Neural cell (in vitro differentiated cells): ENCODE results near the gene SH2D1A. TPM values are rescaled to one million over a fixed set of nuclear protein-coding genes. Genes with fewer than 3 reads are reported as not detected.
"Not testable (repeated sequence)": the region's sequence is repeated elsewhere in the genome, so short reads cannot be mapped to it uniquely, and the experiment has no call there.

Source experiments
- H2AFZ ChIP-seq: fragments of 200-600, 300-800 bp; sonication (generic), shearing (Covaris generic); 2 replicates; pipeline ENCODE4 v1.6.0; 2014; ENCODE audit warnings: low read depth, mild to moderate bottlenecking, antibody characterized with exemption, low read length, moderate library complexity
- H3F3A ChIP-seq: fragments of 200-600 bp; shearing (Covaris generic); 2 replicates; pipeline ENCODE4 v1.6.1; 2016; ENCODE audit warnings: mild to moderate bottlenecking, moderate library complexity, mixed read lengths, antibody characterized with exemption, low read length; ENCODE audit not compliant: insufficient read depth, poor library complexity, severe bottlenecking
- H3K27ac ChIP-seq: fragments of 200-600, 300-800 bp; sonication (generic), shearing (Covaris generic); 2 replicates; pipeline ENCODE4 v1.5.1; 2014; ENCODE audit warnings: mild to moderate bottlenecking, low read length, moderate library complexity
- H3K27me3 ChIP-seq: fragments of 300-800, 200-600 bp; sonication (generic), shearing (Covaris generic); 2 replicates; pipeline ENCODE4 v1.6.0; 2014; ENCODE audit warnings: mild to moderate bottlenecking, low read depth, low read length, moderate library complexity; ENCODE audit not compliant: insufficient read depth
- H3K36me3 ChIP-seq: fragments of 300-800, 200-600 bp; sonication (generic), shearing (Covaris generic); 2 replicates; pipeline ENCODE4 v1.5.1; 2014; ENCODE audit warnings: mild to moderate bottlenecking, antibody characterized with exemption, low read length, moderate library complexity; ENCODE audit not compliant: insufficient read depth
- H3K4me2 ChIP-seq: fragments of 300-800, 200-600 bp; sonication (generic), shearing (Covaris generic); 2 replicates; pipeline ENCODE4 v1.6.0; 2014; ENCODE audit warnings: mild to moderate bottlenecking, low read length
- H3K4me3 ChIP-seq: fragments of 300-800, 200-600 bp; sonication (generic), shearing (Covaris generic); 2 replicates; pipeline ENCODE4 v1.5.1; 2014; ENCODE audit warnings: mild to moderate bottlenecking, low read length, moderate library complexity
- H3K79me2 ChIP-seq: fragments of 200-600 bp; shearing (Covaris generic); replicated peaks from 2 replicates; pipeline ENCODE4 v1.6.0; 2014; ENCODE audit warnings: mild to moderate bottlenecking, low read length, moderate library complexity; ENCODE audit not compliant: insufficient read depth
- H3K9ac ChIP-seq: fragments of 300-800, 200-600 bp; sonication (generic), shearing (Covaris generic); 2 replicates; pipeline ENCODE4 v1.6.1; 2016; ENCODE audit warnings: mild to moderate bottlenecking, low read length, mixed read lengths
- H3K9me2 ChIP-seq: fragments of 200-600 bp; shearing (Covaris generic); 2 replicates; pipeline ENCODE4 v1.6.1; 2016; ENCODE audit warnings: mild to moderate bottlenecking, low read length, mixed read lengths; ENCODE audit not compliant: insufficient read depth
- H3K9me3 ChIP-seq: fragments of 200-600, 300-800 bp; sonication (generic), shearing (Covaris generic); 2 replicates; pipeline ENCODE4 v1.6.1; 2016; ENCODE audit warnings: mild to moderate bottlenecking, mixed run types, low read length, moderate library complexity, mixed read lengths
- H4K20me1 ChIP-seq: fragments of 200-600 bp; shearing (Covaris generic); 2 replicates; pipeline ENCODE4 v1.6.1; 2016; ENCODE audit warnings: mild to moderate bottlenecking, mixed run types; ENCODE audit not compliant: insufficient read depth
- CTCF ChIP-seq: fragments of 450-650 bp; IDR thresholded peaks from 2 replicates; pipeline ENCODE4 v1.5.1; 2014; ENCODE audit warnings: antibody characterized with exemption, mild to moderate bottlenecking, moderate library complexity; ENCODE audit not compliant: poor library complexity, severe bottlenecking
- EP300 ChIP-seq: fragments of 450-650 bp; conservative IDR thresholded peaks from 2 replicates; pipeline ENCODE4 v1.6.1; 2014; ENCODE audit warnings: antibody characterized with exemption, mild to moderate bottlenecking, moderate library complexity; ENCODE audit not compliant: poor library complexity, severe bottlenecking
- EZH2 ChIP-seq: fragments of 200-600, 300-800 bp; shearing (Covaris generic), sonication (generic); IDR thresholded peaks from 2 replicates; pipeline ENCODE4 v1.6.1; 2014; ENCODE audit warnings: antibody characterized with exemption, low read length, borderline replicate concordance, mild to moderate bottlenecking; ENCODE audit not compliant: insufficient read depth, poor library complexity, severe bottlenecking
- MXI1 ChIP-seq: fragments of 450-650 bp; conservative IDR thresholded peaks from 2 replicates; pipeline ENCODE4 v1.6.1; 2014; ENCODE audit warnings: antibody characterized with exemption, mild to moderate bottlenecking; ENCODE audit not compliant: poor library complexity, severe bottlenecking
- POLR2AphosphoS5 ChIP-seq: IDR thresholded peaks from 2 replicates; pipeline ENCODE4 v1.6.1; 2012
- RAD21 ChIP-seq: fragments of 450-650 bp; conservative IDR thresholded peaks from 2 replicates; pipeline ENCODE4 v1.6.1; 2014; ENCODE audit warnings: antibody characterized with exemption, mild to moderate bottlenecking, moderate library complexity
- SMC3 ChIP-seq: fragments of 450-650 bp; conservative IDR thresholded peaks from 2 replicates; pipeline ENCODE4 v1.6.1; 2014; ENCODE audit warnings: antibody characterized with exemption, mild to moderate bottlenecking, moderate library complexity; ENCODE audit not compliant: poor library complexity
- TAF1 ChIP-seq: IDR thresholded peaks from 2 replicates; pipeline ENCODE4 v1.6.1; 2012; ENCODE audit warnings: low read depth
- polyA minus RNA-seq: library from RNA; depleted of rRNA, polyadenylated mRNA; stranded (reverse); fragments of >200 nt; gene quantifications from 2 replicates; pipeline ENCODE4 v1.2.3, GENCODE V29; 2014
- polyA plus RNA-seq: library from polyadenylated mRNA; depleted of rRNA; stranded (reverse); fragments of >200 nt; gene quantifications from 2 replicates; pipeline ENCODE4 v1.2.3, GENCODE V29; 2014
- TF ChIP-seq, protein P1 (sequence below): IDR thresholded peaks from 2 replicates; pipeline ENCODE4 v1.6.1; 2012; ENCODE audit warnings: borderline replicate concordance

SH2D1A gene
- polyA plus RNA-seq (not detected in 2 replicates), polyA minus RNA-seq (not detected in 2 replicates)

DNA sequence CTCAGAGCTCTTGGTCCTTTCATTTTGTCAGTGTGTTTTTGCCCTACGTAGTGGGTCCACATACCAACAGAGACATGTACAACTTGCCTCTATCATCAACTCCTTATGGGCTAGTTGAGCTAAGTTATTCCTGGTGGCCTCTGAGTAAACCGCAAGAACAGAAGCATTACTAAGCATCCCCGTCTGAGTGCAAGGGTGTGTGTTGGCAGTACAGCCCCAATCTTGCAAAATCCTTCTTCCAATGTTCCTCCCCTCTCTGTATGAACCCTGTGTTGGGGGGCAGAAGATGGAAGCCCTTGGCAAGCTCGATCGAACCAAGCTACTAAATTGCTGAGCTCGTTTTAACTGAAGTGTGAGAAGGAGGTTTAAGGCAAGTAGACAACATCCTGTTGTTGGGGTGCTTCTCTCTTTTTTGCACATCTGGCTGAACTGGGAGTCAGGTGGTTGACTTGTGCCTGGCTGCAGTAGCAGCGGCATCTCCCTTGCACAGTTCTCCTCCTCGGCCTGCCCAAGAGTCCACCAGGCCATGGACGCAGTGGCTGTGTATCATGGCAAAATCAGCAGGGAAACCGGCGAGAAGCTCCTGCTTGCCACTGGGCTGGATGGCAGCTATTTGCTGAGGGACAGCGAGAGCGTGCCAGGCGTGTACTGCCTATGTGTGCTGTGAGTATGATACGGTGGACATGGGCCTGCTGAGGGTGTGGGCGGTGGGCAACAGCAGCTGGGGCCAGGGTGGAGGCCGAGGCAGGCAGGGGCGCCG is at the start of gene SH2D1A:
TSS of gene SH2D1A (plus strand) at position 447 of the 760 bp plus-strand sequence. CDS start at position 527, 80 bp downstream.
- H3K36me3 ChIP-seq = no peaks in the 10 kb centered on the region
- H4K20me1 ChIP-seq = no peaks in the 10 kb centered on the region
- H3K79me2 ChIP-seq = no peaks in the 10 kb centered on the region
- no peaks in the 10 kb centered on the region for H3K9me2 ChIP-seq
- no peaks in the 10 kb centered on the region for H3F3A ChIP-seq
- no peak for TF ChIP-seq RAD21
- no peak for TF ChIP-seq CTCF
- no peak for TF ChIP-seq EZH2
- TF ChIP-seq MXI1 = no peak
- TF ChIP-seq SMC3 = no peak
- TF ChIP-seq TAF1 = no peak
- no peak for TF ChIP-seq EP300
- TF ChIP-seq, protein P1, sequence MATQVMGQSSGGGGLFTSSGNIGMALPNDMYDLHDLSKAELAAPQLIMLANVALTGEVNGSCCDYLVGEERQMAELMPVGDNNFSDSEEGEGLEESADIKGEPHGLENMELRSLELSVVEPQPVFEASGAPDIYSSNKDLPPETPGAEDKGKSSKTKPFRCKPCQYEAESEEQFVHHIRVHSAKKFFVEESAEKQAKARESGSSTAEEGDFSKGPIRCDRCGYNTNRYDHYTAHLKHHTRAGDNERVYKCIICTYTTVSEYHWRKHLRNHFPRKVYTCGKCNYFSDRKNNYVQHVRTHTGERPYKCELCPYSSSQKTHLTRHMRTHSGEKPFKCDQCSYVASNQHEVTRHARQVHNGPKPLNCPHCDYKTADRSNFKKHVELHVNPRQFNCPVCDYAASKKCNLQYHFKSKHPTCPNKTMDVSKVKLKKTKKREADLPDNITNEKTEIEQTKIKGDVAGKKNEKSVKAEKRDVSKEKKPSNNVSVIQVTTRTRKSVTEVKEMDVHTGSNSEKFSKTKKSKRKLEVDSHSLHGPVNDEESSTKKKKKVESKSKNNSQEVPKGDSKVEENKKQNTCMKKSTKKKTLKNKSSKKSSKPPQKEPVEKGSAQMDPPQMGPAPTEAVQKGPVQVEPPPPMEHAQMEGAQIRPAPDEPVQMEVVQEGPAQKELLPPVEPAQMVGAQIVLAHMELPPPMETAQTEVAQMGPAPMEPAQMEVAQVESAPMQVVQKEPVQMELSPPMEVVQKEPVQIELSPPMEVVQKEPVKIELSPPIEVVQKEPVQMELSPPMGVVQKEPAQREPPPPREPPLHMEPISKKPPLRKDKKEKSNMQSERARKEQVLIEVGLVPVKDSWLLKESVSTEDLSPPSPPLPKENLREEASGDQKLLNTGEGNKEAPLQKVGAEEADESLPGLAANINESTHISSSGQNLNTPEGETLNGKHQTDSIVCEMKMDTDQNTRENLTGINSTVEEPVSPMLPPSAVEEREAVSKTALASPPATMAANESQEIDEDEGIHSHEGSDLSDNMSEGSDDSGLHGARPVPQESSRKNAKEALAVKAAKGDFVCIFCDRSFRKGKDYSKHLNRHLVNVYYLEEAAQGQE = no peak
- no peak for TF ChIP-seq POLR2AphosphoS5
- no peaks in the 10 kb centered on the region for H3K9me3 ChIP-seq
- H3K27ac ChIP-seq = no peak within 1 kb of the TSS
- H3K4me2 ChIP-seq = no peak within 1 kb of the TSS
- H3K4me3 ChIP-seq = no peak within 1 kb of the TSS
- H3K9ac ChIP-seq = no peak within 1 kb of the TSS
- no peak within 1 kb of the TSS for H2AFZ ChIP-seq
- no peaks in the 10 kb centered on the region for H3K27me3 ChIP-seq

DNA sequence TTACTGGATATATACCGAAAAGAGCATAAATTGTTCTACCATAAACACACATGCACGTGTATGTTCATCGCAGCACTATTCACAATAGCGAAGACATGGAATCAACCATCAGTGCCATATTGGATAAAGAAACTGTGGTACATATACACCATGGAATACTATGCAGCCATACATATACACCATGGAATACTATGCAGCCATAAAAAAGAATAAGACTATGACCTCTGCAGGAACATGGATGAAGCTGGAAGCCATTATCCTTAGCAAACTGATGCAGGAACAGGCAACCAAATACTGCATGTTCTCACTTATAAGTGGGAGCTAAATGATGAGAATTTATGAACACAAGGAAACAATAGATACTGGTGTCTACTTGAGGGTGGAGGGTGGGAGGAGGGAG is 47.0 kb upstream of the SH2D1A start:
- H3K36me3 ChIP-seq, H4K20me1 ChIP-seq, H3K4me2 ChIP-seq, H3K9me3 ChIP-seq, H3K27ac ChIP-seq, H3F3A ChIP-seq, H3K4me3 ChIP-seq, H3K79me2 ChIP-seq, H3K27me3 ChIP-seq, H2AFZ ChIP-seq, H3K9me2 ChIP-seq, H3K9ac ChIP-seq: not testable (repeated sequence)
